ENCODE measurements around the gene PDHB. TPM values are rescaled to one million over a fixed set of nuclear protein-coding genes. Genes with fewer than 3 reads are reported as not detected.
A peak's percentile ranks its signal among the peaks of the same experiment; 100 is the strongest.

The PDHB gene
- total and polyA plus RNA-seq, 2 of the 13 experiments (the other 11 are each of a cell fraction or from before 2014, with no cell fraction given), result 108 to 153 TPM

DNA sequence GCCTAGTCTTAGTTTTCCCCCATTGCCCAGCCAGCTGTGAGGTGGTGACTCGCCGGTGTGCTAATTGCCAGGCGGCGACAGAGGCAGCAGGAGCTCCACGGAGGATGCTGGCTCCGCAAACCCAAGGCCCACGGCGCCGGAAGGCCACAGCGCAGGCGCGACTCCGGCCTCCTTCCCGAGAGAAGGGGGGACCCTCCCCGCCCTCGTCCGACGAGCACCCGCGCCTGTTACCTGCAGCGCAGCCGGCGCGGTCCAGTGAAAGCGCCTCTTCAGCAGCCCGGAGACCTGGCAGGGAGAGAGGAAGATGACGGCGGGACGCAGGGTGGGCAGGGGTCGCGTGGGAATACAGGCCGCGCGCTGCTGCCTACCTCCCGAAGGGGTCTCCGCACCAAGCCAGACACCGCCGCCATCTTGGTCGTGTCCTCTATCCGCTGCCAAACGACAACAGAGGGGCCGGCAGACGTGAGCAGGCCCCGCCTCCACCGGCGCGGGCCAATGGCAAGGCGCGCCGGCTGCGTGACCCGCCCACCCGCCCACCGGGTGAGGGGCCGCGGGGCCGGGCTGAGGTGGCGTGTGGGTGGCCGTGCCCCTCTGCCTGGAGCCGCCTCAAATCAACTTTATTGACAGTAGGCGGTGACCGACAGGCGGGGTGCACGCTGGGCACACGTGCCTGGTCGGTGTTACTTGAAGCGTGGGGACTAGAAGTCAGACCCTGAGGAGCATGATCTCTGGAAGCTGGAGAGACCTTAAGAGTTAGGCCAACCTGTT is at the start of gene PDHB (continued):
- no peak for TF ChIP-seq CREB1 (IDR thresholded peaks at IDR 0.05)
- TF ChIP-seq CREB1 (CRISPR knock-in tag; IDR thresholded peaks at IDR 0.05), result no peak; the same call in 1 of the 2 replicates
- no peak for TF ChIP-seq MATR3 (CRISPR knock-in tag; IDR thresholded peaks at IDR 0.05)
- TF ChIP-seq SNAPC2 (CRISPR knock-in tag; IDR thresholded peaks at IDR 0.05), result peak; percentile 60; the same call in 1 of the 2 replicates
- peak; percentile 77 for TF ChIP-seq FOXK1 (CRISPR knock-in tag; IDR thresholded peaks at IDR 0.05; ENCODE audit: borderline replicate concordance, low read depth)
- TF ChIP-seq YEATS4 (CRISPR knock-in tag; IDR thresholded peaks at IDR 0.05; ENCODE audit: borderline replicate concordance), result peak; percentile 99
- TF ChIP-seq, protein P1, sequence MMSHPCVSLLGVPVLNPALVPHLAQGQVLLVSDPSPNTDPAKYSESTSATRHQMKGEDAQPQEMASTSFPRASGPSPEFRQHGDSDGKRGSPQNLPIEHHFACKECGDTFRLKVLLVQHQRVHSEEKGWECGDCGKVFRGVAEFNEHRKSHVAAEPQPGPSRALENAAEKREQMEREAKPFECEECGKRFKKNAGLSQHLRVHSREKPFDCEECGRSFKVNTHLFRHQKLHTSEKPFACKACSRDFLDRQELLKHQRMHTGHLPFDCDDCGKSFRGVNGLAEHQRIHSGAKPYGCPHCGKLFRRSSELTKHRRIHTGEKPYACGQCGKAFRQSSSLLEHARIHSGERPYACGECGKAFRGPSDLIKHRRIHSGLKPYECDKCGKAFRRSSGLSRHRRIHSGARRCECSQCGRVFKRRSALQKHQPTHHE (CRISPR knock-in tag; IDR thresholded peaks at IDR 0.05; ENCODE audit: borderline replicate concordance), result peak; percentile 80; the same call in 1 of the 2 replicates
- TF ChIP-seq NBN (conservative IDR thresholded peaks at IDR 0.05), result no peak
- peak; percentile 88 for TF ChIP-seq GATAD2A (CRISPR knock-in tag; IDR thresholded peaks at IDR 0.05)

GRCh38 chr3:58482917-58483636 is 49.4 kb upstream of the PDHB start:
- no peak for ATAC-seq
- H3K9me3 ChIP-seq (ENCODE audit: low read length), result no peaks in the 10 kb centered on the region
- H3K9ac ChIP-seq (ENCODE audit: insufficient read depth, low read depth, low read length), result no peak overlapping the region
- no peak overlapping the region for H3K27ac ChIP-seq (ENCODE audit: extremely low read length, insufficient read depth, low read length)
- H3K27me3 ChIP-seq (ENCODE audit: control insufficient read depth in 1 of 2, insufficient read depth in 2 of 2, low read length in 2 of 2), result peaks cover 0 to 2% of the 10 kb centered on the region in 2 experiments; a peak in 1 of 5 replicates
- TF ChIP-seq ZNF577 (CRISPR knock-in tag; IDR thresholded peaks at IDR 0.05; ENCODE audit: borderline replicate concordance, low read depth), result no peak
- no peak for TF ChIP-seq ZNF639 (CRISPR knock-in tag; conservative IDR thresholded peaks at IDR 0.05)
- TF ChIP-seq HOXA9 (CRISPR knock-in tag; IDR thresholded peaks at IDR 0.05; ENCODE audit: borderline replicate concordance), result no peak
- H4K20me1 ChIP-seq (ENCODE audit: insufficient read depth, low read length), result no peaks in the 10 kb centered on the region
- CTCF ChIA-PET (ENCODE audit: low intra/inter-chr PET ratio, low total read pairs), result no interaction called here
- H3K4me1 ChIP-seq (ENCODE audit: insufficient read depth, low read length), result peaks cover 69% of the 10 kb centered on the region
- in situ Hi-C loops (cut with HindIII; ENCODE audit: extremely low pct_ligation_motif_present, low pct_unique_long_range_greater_than_20kb), result no loop called here
- BruUV-seq (replicated peaks), result no TSS peak
- DNase-seq (ENCODE audit: low spot score), result no peak
- H3K4me3 ChIP-seq (replicated peaks in 1 of 3; ENCODE audit: insufficient read depth in 1 of 3, low read depth in 2 of 3, low read length in 3 of 3), result no peak overlapping the region
- POLR2A ChIA-PET, result no interaction called here
- no peak for FAIRE-seq
- no peaks in the 10 kb centered on the region for H3K79me2 ChIP-seq (ENCODE audit: insufficient read depth, low read length)
- 75% methylated on average over 8 of the region's 8 CpGs for WGBS (ENCODE audit: low lambda C conversion rate)
- intact Hi-C loops (cut with micrococcal nuclease; ENCODE audit: unreplicated experiment), result no loop called here
- H2AFZ ChIP-seq (ENCODE audit: low read length), result no peak overlapping the region
- H3K36me3 ChIP-seq (replicated peaks in 1 of 2; ENCODE audit: control insufficient read depth in 1 of 2, insufficient read depth in 2 of 2, low read length in 2 of 2), result no peaks in the 10 kb centered on the region
- H3K4me2 ChIP-seq (ENCODE audit: low read depth, low read length), result no peak overlapping the region

All from HepG2 (cell line).